HG03439 (cell line): ENCODE data around the gene TTC3.
"Not testable (repeated sequence)": the region's sequence is repeated elsewhere in the genome, so short reads cannot be mapped to it uniquely, and the experiment has no call there.

Source experiments
- ATAC-seq: cut with Tn5 transposase; IDR thresholded peaks from one replicate; pipeline ENCODE4 v1.9.1; 2021; ENCODE audit warnings: mild to moderate bottlenecking, moderate library complexity; ENCODE audit not compliant: unreplicated experiment

The TTC3 gene, protein sequence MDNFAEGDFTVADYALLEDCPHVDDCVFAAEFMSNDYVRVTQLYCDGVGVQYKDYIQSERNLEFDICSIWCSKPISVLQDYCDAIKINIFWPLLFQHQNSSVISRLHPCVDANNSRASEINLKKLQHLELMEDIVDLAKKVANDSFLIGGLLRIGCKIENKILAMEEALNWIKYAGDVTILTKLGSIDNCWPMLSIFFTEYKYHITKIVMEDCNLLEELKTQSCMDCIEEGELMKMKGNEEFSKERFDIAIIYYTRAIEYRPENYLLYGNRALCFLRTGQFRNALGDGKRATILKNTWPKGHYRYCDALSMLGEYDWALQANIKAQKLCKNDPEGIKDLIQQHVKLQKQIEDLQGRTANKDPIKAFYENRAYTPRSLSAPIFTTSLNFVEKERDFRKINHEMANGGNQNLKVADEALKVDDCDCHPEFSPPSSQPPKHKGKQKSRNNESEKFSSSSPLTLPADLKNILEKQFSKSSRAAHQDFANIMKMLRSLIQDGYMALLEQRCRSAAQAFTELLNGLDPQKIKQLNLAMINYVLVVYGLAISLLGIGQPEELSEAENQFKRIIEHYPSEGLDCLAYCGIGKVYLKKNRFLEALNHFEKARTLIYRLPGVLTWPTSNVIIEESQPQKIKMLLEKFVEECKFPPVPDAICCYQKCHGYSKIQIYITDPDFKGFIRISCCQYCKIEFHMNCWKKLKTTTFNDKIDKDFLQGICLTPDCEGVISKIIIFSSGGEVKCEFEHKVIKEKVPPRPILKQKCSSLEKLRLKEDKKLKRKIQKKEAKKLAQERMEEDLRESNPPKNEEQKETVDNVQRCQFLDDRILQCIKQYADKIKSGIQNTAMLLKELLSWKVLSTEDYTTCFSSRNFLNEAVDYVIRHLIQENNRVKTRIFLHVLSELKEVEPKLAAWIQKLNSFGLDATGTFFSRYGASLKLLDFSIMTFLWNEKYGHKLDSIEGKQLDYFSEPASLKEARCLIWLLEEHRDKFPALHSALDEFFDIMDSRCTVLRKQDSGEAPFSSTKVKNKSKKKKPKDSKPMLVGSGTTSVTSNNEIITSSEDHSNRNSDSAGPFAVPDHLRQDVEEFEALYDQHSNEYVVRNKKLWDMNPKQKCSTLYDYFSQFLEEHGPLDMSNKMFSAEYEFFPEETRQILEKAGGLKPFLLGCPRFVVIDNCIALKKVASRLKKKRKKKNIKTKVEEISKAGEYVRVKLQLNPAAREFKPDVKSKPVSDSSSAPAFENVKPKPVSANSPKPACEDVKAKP (N-terminal part only)

GRCh38 chr21:37072988-37073416 lies at the start of gene TTC3, which contains the start of gene PIGP:
TTC3 (plus strand) TSS chr21:37073254; CDS start chr21:37087258, 14,004 bp downstream.
PIGP (minus strand) TSS chr21:37073071; CDS start chr21:37072515, 556 bp downstream.
- ATAC-seq, result peak; percentile 70

GRCh38 chr21:37026499-37026898 lies 46.6 kb upstream of the TTC3 start:
- ATAC-seq, result no peak

DNA sequence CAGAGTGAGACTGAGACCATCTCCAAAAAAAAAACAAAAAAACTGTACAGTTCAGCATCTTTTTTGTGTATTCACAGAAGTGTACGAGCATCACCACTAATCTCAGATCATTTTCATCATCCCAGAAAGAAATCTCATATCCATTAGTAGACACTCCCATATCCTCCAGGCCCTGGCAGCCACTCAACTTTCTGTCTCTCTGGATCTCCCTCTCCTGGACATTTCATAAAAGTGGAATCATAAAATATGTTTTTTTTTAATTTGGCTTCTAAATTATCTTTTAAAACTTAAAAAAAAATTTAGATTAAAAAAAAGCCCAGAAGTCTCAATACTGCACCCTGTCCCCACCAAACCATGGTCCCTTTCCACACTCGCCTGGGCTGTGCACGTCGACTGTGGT lies 44.5 kb upstream of the TTC3 start:
- ATAC-seq, result no peak

DNA sequence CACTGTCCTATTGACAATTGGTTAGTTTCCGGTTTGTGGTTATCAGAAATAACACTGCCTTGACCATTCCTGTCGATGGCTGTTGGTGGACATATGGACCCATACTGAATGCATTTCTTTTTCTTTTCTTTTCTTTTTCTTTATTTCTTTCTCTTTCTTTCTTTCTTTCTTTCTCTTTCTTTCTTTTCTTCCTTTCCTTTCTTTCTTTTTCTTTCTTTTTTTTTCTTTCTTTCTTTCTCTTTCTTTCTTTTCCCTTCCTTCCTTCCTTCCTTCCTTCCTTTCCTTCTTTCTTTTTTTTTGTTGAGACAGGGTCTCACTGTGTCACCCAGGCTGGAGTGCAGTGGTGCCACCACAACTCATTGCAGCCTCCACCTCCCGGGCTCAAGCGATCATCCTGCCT lies 42.2 kb upstream of the TTC3 start:
- ATAC-seq, result no peak

DNA sequence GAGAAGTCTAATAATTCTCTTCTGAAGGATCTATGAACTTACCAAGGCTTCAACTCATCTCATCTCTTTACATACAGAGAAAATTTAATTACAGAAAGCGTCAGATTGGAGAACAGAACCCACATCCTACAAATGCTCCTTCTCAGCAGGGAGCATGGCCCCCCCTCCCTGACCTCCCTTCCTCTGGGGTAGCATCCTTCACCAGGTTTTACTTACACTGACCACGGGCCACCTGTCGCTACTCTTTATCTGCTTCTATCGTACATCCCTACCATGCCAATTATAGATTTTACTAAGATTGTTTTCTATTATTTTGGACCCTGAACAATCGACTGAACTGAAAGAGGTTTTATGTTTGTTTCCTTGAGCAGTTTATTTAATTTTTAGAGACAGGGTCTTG lies 40.8 kb upstream of the TTC3 start:
- ATAC-seq, result no peak

DNA sequence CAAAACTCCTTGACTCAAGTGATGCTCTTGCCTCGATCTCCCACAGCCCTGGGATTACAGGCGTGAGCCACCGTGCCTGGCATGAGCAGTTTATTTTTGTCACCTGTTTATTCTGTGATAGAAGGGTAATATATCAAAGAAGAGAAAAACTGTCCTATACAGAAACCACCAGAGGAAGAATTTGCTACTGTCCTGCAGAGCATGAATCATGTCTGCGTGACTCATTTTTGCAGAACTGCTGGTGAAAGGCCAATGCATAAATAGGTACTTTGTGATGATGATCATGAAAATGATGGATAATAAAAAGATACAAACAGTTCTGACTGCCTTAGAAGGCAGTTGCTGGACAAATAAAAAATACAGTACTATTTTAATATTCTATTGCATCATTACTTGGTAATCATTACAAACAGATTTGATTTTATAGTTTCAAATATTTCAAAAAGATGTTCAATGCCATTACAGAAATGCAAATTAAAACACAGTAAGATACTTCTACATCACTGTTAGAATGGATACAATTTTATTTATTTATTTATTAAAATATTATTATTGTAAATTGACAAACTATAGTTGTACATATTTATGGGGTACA lies 40.1 kb upstream of the TTC3 start:
- no peak for ATAC-seq

GRCh38 chr21:37034394-37034793 lies 38.7 kb upstream of the TTC3 start:
- ATAC-seq, result not testable (repeated sequence)

DNA sequence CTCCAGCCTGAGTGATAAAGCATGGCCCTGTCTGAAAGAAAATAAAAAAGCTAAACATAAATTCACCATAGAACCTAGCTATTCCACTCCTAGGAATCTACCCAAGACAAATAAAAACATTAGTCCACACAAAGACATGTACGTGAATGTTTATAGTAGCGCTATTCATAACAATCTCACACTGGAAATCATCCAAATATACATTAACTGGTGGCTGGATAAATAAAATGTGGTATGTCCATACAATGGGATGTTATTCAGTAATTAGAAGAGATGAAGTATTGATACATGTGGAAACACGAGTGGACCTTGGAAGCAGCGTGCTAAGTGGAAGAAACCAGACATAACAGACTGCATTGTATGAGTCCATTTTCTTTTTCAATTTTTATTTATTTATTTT lies 36.9 kb upstream of the TTC3 start:
- no peak for ATAC-seq

DNA sequence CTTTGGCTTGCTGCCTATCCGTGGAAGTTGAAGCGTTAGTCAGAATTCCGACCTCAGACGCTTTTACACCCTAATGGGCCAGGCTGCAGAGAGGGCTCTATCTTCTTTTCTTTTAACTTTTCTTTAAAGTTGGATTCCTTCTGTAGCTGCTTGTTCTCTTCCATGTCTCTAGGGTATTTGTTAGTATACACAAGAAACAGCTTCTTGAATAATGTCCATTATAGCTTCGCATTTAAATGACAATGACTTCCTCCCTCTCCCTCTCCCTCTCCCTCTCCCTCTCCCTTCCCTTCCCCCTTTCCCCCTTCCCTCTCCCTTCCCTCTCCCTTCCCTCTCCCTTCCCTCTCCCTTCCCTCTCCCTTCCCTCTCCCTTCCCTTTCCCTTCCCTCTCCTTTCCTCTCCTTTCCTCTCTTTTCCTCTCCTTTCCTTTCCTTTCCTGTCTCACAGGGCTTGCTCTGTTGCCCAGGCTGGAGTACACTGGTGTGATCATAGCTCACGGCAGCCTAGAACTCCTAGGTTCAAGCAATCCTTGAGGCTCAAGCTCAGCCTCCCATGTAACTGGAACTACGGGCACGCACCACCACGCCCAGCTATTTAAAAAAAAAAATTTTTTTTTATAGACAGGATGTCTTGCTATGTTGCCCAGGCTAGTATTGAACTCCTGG lies 33.5 kb upstream of the TTC3 start:
- no peak for ATAC-seq

DNA sequence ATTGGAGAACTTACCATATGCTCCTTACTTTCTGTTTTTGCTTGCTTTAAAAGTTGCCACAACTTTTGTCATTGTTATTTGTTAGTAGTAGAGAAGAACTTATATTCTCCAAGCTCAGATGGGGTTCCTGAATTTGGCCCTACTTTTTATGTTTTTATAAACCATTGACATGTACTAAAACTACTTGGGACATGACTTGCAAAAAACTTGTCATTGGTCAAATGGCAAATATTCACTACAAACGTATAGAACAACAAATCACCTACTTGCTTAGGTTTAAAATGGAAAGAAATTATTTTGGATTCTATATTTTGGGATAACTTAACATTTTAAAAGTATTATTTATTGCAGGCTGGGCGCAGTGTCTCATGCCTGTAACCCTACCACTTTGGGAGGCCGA lies 32.8 kb upstream of the TTC3 start:
- no peak for ATAC-seq

DNA sequence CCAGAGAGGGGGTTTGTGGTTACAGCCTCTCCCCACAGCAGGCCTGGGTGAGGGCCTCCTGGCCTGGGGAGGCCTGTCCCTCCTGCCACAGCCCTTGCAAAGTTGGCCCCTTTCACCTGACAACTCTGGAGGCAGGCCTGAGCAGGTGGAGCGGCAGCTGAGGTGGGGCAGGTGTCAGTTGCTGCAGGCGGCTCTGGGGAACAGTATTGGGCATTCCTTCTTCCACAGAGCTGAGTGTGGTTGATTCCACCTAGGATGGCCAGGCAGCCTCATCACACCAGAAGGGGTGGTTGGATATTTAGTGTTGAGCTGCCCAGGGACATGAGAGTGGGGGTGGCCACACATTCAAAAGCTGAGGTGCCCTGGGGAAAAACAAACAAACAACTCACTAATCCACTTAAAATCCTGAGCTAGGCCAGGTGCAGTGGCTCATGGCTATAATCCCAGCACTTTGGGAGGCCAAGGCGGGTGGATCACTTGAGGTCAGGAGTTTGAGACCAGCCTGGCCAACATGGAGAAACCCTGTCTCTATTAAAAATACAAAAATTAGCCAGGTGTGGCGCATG lies 31.3 kb upstream of the TTC3 start:
- ATAC-seq, result no peak

- ATAC-seq, result no peak
Measured at GRCh38 chr21:37043818-37044217, 29.2 kb upstream of the TTC3 start.

DNA sequence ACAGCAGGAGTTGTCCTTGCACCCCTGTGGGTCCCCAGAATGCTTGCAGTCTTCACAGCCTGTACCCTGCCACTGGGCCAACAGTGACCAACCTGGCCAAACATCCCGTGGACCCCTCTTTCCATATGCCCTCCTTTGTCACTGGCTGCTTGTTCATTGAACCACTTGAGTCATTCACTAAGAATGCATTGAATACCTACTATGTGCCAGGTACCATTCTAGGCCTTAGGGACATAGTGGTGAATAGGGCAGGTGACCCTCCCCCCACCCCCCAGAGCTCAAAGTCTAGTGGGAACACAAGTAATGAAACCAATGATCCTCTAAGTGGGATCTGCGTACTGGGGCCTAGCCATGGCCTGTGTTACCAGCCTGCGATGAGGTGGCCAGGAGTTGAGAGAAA lies 28.4 kb upstream of the TTC3 start:
- ATAC-seq, result no peak

DNA sequence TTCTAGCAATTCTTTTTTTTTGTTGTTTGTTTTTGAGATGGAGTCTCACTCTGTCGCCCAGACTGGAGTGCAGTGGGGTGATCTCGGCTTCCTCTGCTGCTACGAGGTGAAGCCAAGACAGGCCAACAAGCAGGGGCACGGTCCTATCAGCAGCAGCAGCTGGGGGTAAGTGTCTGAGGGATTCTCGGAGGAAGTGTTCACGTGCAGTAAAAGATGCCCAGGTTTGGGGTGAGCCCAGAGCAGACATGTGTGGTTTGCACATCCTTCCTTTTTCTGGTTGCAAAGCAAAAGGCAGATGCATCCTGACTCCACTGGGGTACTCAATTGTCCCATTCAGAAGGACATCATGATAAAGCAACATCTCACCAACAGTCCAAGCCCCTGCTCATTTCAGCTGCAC lies 27.9 kb upstream of the TTC3 start:
- no peak for ATAC-seq

- ATAC-seq, result no peak
Measured at GRCh38 chr21:37045556-37045955, 27.5 kb upstream of the TTC3 start.

GRCh38 chr21:37047079-37047478 lies 26.0 kb upstream of the TTC3 start:
- ATAC-seq, result no peak

GRCh38 chr21:37049741-37050140 lies 23.3 kb upstream of the TTC3 start:
- ATAC-seq, result not testable (repeated sequence)

- ATAC-seq, result no peak
Measured at GRCh38 chr21:37055271-37055855, 17.7 kb upstream of the TTC3 start.

GRCh38 chr21:37057614-37058013 lies 15.4 kb upstream of the TTC3 start:
- ATAC-seq, result no peak
